Activated CD4-positive, alpha-beta T cell treated with anti-CD3 and anti-CD28 coated beads, Interleukin-2, amount 50 U/mL, for 48 hours (primary cell): ENCODE results near the gene NAMPT.
"Not testable (repeated sequence)": the region's sequence is repeated elsewhere in the genome, so short reads cannot be mapped to it uniquely, and the experiment has no call there.

Experiments
- DNase-seq, 2 experiments: peaks; one replicate each; pipeline ENCODE4 v3.0.0-alpha.2; 2020

NAMPT gene

GRCh38 chr7:106224797-106225196 lies 60.0 kb downstream of the NAMPT start:
- DNase-seq, result no peak

- DNase-seq, result no peak
These were observed 61.6 kb downstream of the NAMPT start for GRCh38 chr7:106223156-106223555.

DNA sequence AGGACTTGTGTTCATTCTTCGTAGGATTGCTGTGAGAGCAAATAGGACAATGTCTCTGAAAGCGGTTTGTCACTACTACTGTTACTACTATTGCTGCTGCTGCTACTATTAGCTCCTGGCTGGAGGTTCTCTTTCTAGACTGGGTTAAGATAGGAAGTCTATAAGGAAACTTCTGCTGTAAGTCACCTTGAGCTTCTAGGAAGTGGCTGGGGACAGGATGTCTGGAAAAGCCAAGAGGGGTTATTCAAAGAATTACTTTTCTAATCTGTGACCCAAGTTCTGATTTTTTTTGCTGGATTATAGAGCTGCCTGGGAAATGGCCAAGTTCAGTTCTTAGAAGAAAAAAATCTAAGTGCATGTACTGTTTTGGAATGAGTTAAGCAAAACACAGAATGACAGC lies 62.2 kb downstream of the NAMPT start:
- no peak for DNase-seq

DNA sequence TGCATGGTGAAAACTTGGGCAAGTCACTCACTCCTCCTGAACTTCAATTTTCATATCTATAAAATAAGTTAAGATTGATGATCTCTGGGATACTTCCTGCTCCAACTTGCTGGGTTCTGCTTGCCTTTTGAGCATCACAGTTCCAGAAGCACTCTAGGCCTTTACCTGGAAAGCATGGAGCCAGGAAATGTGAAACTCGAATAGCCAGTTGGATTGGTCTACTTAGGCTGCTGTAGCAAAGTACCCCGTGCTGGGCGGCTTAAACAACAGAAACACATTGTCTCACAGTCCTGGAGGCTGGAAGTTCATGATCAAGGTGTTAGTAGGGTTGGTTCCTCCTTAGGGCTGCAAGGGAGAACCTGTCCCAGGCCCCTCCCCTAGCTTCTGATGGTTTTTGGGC lies 64.5 kb downstream of the NAMPT start:
- DNase-seq, result no peak

DNA sequence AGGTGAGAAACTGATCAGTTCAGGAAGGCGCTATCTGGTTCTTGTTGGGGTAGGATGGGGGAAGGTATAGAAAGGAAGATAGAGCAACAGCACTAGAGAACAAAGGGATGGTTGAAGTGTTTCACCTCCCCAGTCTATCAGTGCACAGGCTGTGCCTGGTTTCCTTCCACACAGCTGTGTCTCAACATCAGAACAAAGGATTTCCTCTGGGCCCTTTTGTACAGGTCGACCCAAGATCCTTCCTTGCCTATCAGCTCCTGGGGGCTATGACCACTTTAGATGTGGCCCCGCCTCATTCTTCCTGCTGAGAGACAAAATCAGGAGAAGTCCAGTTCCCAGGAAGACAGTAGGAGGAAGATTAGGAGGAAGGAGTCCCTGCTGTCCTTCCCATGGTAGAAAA lies 65.6 kb downstream of the NAMPT start:
- DNase-seq, result no peak

GRCh38 chr7:106218546-106218945 lies 66.2 kb downstream of the NAMPT start:
- no peak for DNase-seq

DNA sequence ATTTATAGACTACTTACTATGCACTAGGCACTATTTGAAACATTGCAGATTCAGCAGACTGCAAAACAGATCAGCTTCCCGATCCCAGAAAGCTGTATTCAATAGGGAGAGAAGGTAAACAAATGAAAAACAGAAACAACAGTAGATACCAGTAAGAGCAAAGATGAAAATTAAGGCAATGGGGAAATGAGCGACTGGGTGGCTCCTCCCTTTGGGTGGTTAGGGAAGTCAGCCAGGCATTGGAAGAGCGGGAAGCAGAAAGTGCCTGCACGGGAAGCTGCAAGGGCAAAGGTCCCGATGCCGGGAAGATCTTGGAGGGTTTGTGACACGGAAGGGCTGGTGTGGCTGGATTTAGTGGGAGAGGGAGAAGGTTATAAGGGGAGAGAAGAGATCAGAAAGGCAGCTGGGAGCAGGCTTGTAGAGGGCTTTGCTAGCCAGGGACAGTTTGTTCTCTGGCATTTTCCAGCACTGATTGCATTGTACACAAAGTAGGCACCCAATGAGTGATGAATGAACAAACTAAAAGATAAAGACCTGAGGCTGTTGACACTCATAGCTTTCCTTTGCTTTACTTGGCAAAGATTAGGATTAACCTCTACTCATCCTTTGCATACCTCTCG lies 67.8 kb downstream of the NAMPT start:
- no peak for DNase-seq

GRCh38 chr7:106216517-106216922 lies 68.3 kb downstream of the NAMPT start:
- no peak for DNase-seq

DNA sequence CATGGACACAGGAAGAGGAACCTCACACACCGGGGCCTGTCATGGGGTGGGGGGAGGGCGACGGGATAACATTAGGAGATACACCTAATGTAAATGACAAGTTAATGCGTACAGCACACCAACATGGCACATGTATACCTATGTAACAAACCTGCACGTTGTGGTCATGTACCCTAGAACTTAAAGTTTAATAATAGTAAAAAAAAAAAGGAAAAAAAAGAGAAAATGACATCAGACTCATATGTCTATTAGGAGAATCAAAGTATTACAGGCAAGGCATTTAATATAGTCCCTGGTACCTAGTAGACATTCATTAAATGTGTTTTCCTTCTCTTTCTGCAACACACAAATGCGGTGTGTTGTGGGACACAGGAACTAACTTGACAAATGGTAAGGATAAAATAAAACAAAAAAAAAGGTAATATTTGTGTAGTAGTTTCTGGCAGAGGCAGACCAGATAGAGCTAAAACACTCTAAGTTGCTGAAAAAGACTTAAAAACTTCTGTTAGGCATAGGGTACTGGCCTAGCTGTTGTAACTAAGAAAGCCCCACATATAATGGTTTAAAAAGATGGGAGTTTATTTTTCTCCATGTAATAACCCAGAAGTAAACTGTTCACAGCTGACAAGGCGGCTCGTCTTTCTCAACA lies 68.8 kb downstream of the NAMPT start:
- no peak for DNase-seq

DNA sequence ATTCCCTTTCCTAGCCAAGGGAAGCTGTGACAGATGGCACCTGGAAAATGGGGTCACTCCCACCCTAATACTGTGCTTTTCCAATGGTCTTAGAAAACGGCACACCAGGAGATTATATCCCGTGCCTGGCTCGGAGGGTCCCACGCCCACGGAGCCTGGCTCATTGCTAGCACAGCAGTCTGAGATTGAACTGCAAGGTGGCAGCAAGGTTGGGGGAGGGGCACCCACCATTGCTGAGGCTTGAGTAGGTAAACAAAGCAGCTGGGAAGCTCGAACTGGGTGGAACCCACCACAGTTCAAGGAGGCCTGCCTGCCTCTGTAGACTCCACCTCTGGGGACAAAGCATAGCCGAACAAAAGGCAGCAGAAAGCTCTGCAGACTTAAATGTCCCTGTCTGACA lies 75.8 kb downstream of the NAMPT start:
- not testable (repeated sequence) for DNase-seq

DNA sequence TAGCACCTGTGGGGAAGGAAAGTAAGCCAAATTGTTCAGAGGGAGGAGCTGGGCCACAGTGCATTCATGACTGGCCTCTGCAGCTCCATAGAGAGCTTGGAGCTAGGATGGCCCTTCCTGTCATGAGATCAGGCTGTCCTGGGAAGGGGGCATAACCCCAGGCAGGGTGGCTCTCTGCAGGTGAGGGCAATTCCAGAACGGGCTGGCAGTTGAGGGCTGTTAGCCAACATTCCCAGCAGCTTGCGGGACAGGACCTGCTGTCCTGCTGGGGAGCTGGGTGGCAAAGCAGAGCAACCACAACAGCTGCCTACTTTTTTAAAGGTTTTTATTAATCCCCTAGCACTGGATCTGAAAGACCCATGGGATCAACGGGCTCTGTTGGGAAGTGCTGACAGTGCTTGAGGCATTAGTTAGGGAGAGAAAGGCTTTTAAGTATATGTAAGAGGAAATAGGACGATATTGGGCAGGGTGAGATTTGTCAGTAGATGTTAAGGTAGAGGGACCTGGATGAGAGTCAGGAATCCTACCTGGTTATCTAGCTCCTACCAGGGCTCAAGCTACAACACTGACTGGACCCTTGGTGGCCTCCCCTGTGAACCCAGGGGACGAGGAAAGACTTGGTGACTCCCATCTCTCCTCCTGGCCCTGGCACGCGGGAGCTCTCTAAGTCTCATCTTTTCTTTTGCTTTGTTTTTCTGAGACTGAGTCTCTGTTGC lies 77.8 kb downstream of the NAMPT start:
- no peak for DNase-seq

DNA sequence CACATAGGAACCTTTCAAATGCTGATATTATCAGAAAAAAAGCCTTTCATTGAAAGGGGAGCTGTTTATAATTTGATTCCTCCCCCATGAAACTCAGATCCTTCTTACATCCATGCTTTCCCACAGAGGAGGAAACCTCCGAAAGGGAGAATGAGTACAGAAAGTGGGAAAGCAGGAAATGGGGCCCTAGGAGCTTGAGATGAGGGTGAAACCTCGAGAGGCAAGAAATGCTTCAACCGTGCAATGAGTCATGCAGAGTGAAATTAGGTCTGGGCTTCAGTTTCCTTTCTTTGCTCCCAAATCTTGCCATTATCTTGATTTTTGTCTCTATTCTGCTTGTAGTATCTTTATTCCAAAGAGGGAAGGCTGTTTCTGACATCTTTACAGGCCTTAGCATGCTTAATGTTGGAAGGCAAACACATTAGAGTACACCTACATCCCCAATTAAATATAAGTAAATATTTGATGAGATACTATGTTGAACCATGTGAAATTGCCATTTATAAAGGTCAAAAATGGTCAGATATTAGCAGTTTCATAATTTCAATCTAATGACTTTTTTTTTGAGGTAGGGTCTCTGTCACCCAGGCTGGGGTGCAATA lies 79.1 kb downstream of the NAMPT start:
- no peak for DNase-seq

DNA sequence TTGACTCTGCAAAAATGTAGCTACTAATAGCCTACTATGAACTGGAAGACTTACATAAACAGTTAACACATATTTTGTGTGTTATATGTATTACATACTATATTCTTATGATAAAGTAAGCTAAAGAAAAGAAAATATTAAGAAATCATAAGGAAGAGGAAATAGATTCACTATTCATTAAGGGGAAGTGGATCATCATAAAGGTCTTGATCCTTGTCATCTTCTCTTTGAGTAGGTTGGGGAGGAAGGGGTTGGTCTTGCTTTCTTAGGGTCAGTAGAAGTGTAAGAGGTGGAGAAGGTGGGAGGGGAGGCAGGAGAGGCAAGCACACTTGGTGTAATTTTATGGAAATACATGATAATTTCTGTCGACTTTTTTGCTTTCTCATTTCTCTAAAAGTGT lies 81.3 kb downstream of the NAMPT start:
- no peak for DNase-seq

- DNase-seq, result no peak
These were observed 83.6 kb downstream of the NAMPT start for GRCh38 chr7:106201164-106201563.

DNA sequence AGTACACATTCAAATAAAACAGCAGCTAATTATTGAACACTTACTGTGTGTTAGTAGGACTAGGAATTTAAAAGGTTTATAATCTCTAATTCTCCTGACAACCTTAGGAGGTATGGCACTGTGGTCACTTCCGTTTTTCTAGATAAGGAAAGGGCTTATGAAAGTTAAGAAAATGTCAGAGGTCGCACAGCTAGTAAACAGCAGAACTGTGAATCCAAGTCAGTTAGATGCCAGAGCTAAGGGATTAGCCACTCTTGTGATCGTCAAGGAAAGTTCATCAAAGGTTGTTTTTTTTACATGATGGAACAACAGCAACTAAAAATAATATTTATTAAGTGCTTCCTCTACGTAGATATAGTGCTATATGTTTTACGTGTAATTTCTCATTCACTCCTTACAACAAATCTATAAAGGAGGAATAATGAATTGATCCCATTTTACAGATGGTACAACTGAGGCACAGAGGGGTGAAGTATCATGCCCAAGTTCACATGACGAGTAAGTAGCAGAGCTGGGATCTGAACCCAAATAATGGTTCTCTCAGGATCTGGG lies 84.9 kb downstream of the NAMPT start:
- DNase-seq, result no peak

DNA sequence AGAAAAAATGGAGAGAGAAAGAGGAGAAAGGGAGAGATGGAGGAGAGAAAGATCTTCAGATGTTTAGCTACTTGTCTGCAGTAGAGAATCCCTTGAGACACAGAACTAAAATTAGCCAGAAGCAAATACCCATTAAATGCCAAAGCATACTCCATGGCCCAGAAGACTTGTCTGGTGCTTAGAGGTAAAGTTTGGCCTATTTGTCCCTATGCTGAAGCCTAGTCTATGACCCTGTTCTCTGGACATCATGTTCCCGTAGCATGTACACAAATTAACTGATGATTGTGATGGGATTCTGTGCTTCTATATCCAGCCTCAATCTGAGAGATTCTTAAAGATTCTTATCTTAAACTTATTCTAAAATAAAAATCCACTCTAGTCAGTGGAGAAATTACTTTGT lies 85.8 kb downstream of the NAMPT start:
- DNase-seq, result no peak
